Measurements from ENCODE around the gene DYSF.
"Not testable (repeated sequence)": the region's sequence is repeated elsewhere in the genome, so short reads cannot be mapped to it uniquely, and the experiment has no call there.

Gene DYSF

GRCh38 chr2:71453404-71454220 lies at the start of gene DYSF:
TSS of gene DYSF (plus strand) at chr2:71453561.
- Histone ChIP-seq H3K36me3 (ENCODE audit: control insufficient read depth, insufficient read depth, low read length) (no peaks in the 10 kb centered on the region), H3K9ac (ENCODE audit: low read depth, low read length) (no peak within 1 kb of the TSS), H3K4me1 (ENCODE audit: control insufficient read depth, insufficient read depth, low read length) (peaks cover 30% of the 10 kb centered on the region), H3K4me3 (ENCODE audit: low read depth, low read length) (peak within 1 kb of the TSS; percentile 64), H3K9me3 (ENCODE audit: control insufficient read depth, insufficient read depth, low read length) (no peaks in the 10 kb centered on the region), H3K27me3 (ENCODE audit: control insufficient read depth, insufficient read depth, low read length) (peaks cover 47% of the 10 kb centered on the region)

GRCh38 chr2:71409611-71410010 lies 43.8 kb upstream of the DYSF start:
- no peaks in the 10 kb centered on the region for H3K4me1 ChIP-seq (ENCODE audit: control insufficient read depth, insufficient read depth, low read length)
- H3K9me3 ChIP-seq (ENCODE audit: control insufficient read depth, insufficient read depth, low read length), result no peaks in the 10 kb centered on the region
- peaks cover 7% of the 10 kb centered on the region for H3K36me3 ChIP-seq (ENCODE audit: control insufficient read depth, insufficient read depth, low read length)
- no peaks in the 10 kb centered on the region for H3K27me3 ChIP-seq (ENCODE audit: control insufficient read depth, insufficient read depth, low read length)
- no peak overlapping the region for H3K9ac ChIP-seq (ENCODE audit: low read depth, low read length)
- H3K4me3 ChIP-seq (ENCODE audit: low read depth, low read length), result no peak overlapping the region

DNA sequence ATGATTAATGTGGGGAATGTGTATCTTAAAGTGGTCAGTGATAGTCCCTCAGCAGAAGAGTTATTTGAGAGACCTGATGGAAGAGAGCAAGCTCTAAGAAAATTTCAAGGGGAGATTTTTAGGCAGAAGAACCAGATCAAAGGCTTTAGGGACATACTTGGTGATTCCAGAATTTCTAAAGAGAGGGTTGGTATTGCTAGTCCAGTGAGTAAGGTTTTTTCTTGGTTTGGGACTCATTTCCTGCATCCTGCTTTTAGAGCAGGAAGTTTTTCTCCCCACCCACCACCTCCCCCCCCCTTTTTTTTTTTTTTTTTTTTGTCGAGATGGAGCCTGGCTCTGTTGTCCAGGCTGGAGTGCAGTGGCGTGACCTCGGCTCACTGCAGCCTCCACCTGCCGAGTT lies 42.7 kb upstream of the DYSF start:
- no peak overlapping the region for H3K9ac ChIP-seq (ENCODE audit: low read depth, low read length)
- H3K4me3 ChIP-seq (ENCODE audit: low read depth, low read length), result no peak overlapping the region
- H3K9me3 ChIP-seq (ENCODE audit: control insufficient read depth, insufficient read depth, low read length), result no peaks in the 10 kb centered on the region
- H3K27me3 ChIP-seq (ENCODE audit: control insufficient read depth, insufficient read depth, low read length), result no peaks in the 10 kb centered on the region
- H3K36me3 ChIP-seq (ENCODE audit: control insufficient read depth, insufficient read depth, low read length), result peaks cover 6% of the 10 kb centered on the region
- no peaks in the 10 kb centered on the region for H3K4me1 ChIP-seq (ENCODE audit: control insufficient read depth, insufficient read depth, low read length)

GRCh38 chr2:71416866-71417265 lies 36.5 kb upstream of the DYSF start:
- H3K4me1 ChIP-seq (ENCODE audit: control insufficient read depth, insufficient read depth, low read length); H3K9ac ChIP-seq (ENCODE audit: low read depth, low read length); H3K36me3 ChIP-seq (ENCODE audit: control insufficient read depth, insufficient read depth, low read length); H3K9me3 ChIP-seq (ENCODE audit: control insufficient read depth, insufficient read depth, low read length); H3K27me3 ChIP-seq (ENCODE audit: control insufficient read depth, insufficient read depth, low read length): not testable (repeated sequence)
- peak overlapping the region; percentile 37 for H3K4me3 ChIP-seq (ENCODE audit: low read depth, low read length)

GRCh38 chr2:71417300-71418202 lies 35.8 kb upstream of the DYSF start:
- H3K27me3 ChIP-seq (ENCODE audit: control insufficient read depth, insufficient read depth, low read length), result no peaks in the 10 kb centered on the region
- H3K9me3 ChIP-seq (ENCODE audit: control insufficient read depth, insufficient read depth, low read length), result no peaks in the 10 kb centered on the region
- H3K4me3 ChIP-seq (ENCODE audit: low read depth, low read length), result peak overlapping the region; percentile 36
- peak overlapping the region; percentile 85 for H3K9ac ChIP-seq (ENCODE audit: low read depth, low read length)
- H3K4me1 ChIP-seq (ENCODE audit: control insufficient read depth, insufficient read depth, low read length), result peaks cover 5% of the 10 kb centered on the region
- H3K36me3 ChIP-seq (ENCODE audit: control insufficient read depth, insufficient read depth, low read length), result no peaks in the 10 kb centered on the region

GRCh38 chr2:71419145-71419544 lies 34.2 kb upstream of the DYSF start:
- Histone ChIP-seq H3K4me3 (ENCODE audit: low read depth, low read length) (no peak overlapping the region), H3K36me3 (ENCODE audit: control insufficient read depth, insufficient read depth, low read length) (peaks cover 6% of the 10 kb centered on the region), H3K9me3 (ENCODE audit: control insufficient read depth, insufficient read depth, low read length) (no peaks in the 10 kb centered on the region), H3K9ac (ENCODE audit: low read depth, low read length) (no peak overlapping the region), H3K27me3 (ENCODE audit: control insufficient read depth, insufficient read depth, low read length) (no peaks in the 10 kb centered on the region), H3K4me1 (ENCODE audit: control insufficient read depth, insufficient read depth, low read length) (peaks cover 5% of the 10 kb centered on the region)

DNA sequence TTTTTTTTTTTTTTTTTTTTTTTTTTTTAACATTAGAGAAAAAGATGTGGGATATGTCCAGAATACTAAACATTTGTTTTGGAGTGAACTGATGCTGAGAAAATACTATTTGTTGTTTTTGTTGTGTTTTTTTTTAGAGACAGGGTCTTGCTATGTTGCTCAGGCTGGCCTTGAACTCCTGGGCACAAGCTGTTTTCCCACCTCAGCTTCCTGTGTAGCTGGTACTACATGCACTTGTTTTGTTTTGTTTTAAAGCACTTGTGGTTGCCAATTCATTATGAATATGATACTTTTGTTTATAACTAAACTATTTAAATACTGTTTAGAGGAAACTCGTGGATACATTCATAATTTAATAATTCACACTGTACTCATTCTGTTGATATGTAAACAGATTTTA lies 33.4 kb upstream of the DYSF start:
- peaks cover 6% of the 10 kb centered on the region for H3K36me3 ChIP-seq (ENCODE audit: control insufficient read depth, insufficient read depth, low read length)

GRCh38 chr2:71422786-71423185 lies 30.6 kb upstream of the DYSF start:
- H3K36me3 ChIP-seq (ENCODE audit: control insufficient read depth, insufficient read depth, low read length), result peaks cover 6% of the 10 kb centered on the region
- H3K9ac ChIP-seq (ENCODE audit: low read depth, low read length), result no peak overlapping the region
- no peaks in the 10 kb centered on the region for H3K27me3 ChIP-seq (ENCODE audit: control insufficient read depth, insufficient read depth, low read length)
- no peak overlapping the region for H3K4me3 ChIP-seq (ENCODE audit: low read depth, low read length)
- no peaks in the 10 kb centered on the region for H3K9me3 ChIP-seq (ENCODE audit: control insufficient read depth, insufficient read depth, low read length)
- peaks cover 2% of the 10 kb centered on the region for H3K4me1 ChIP-seq (ENCODE audit: control insufficient read depth, insufficient read depth, low read length)

More for the DNA sequence above, 33.4 kb upstream of the DYSF start:
- H3K4me3 ChIP-seq (ENCODE audit: low read depth, low read length), result no peak overlapping the region
- no peaks in the 10 kb centered on the region for H3K9me3 ChIP-seq (ENCODE audit: control insufficient read depth, insufficient read depth, low read length)
- peaks cover 5% of the 10 kb centered on the region for H3K4me1 ChIP-seq (ENCODE audit: control insufficient read depth, insufficient read depth, low read length)
- no peak overlapping the region for H3K9ac ChIP-seq (ENCODE audit: low read depth, low read length)
- no peaks in the 10 kb centered on the region for H3K27me3 ChIP-seq (ENCODE audit: control insufficient read depth, insufficient read depth, low read length)

DNA sequence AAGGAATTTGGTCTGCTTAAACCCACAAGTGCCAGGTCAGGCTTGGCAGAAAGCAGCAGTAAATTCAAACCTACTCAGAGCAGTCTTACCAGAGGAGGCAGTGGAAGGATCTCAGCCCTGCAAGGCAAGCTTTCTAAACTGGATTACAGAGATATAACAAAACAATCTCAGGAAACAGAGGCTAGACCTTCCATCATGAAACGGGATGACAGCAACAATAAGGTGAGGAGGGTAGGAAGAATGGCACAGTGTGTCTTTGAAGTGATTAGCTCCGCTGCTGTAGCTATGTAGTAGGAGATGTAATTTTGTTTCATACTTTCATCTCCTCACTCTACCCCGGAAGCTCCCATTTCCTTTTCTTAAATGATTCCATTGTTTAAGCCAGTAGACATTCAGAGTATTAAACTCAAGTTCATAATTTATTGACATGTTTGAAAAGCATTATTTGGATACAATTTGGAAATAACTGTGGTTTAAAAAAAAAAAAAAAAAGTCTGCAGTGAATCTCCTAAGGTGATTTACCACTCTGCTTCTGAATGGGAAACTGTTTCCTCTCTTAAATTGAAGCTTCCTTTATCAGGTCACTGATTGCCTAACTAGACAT lies 29.4 kb upstream of the DYSF start:
- H3K36me3 ChIP-seq (ENCODE audit: control insufficient read depth, insufficient read depth, low read length), result peaks cover 6% of the 10 kb centered on the region

DNA sequence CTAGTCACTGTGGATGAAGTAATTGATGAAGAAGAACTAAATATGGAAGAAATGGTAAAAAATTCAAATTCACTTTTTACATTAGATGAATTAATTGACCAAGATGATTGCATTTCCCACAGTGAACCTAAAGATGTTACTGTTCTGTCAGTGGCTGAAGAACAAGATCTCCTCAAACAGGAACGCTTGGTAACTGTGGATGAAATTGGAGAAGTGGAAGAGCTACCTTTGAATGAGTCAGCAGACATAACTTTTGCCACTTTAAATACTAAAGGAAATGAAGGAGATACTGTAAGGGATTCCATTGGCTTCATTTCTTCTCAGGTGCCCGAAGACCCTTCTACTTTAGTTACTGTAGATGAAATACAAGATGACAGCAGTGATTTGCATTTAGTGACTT lies 26.6 kb upstream of the DYSF start:
- Histone ChIP-seq H3K4me1 (ENCODE audit: control insufficient read depth, insufficient read depth, low read length) (no peaks in the 10 kb centered on the region), H3K4me3 (ENCODE audit: low read depth, low read length) (no peak overlapping the region), H3K9me3 (ENCODE audit: control insufficient read depth, insufficient read depth, low read length) (no peaks in the 10 kb centered on the region), H3K36me3 (ENCODE audit: control insufficient read depth, insufficient read depth, low read length) (peaks cover 6% of the 10 kb centered on the region), H3K9ac (ENCODE audit: low read depth, low read length) (no peak overlapping the region), H3K27me3 (ENCODE audit: control insufficient read depth, insufficient read depth, low read length) (no peaks in the 10 kb centered on the region)

More for the DNA sequence above, 29.4 kb upstream of the DYSF start:
- H3K9me3 ChIP-seq (ENCODE audit: control insufficient read depth, insufficient read depth, low read length), result no peaks in the 10 kb centered on the region
- H3K27me3 ChIP-seq (ENCODE audit: control insufficient read depth, insufficient read depth, low read length), result no peaks in the 10 kb centered on the region
- no peaks in the 10 kb centered on the region for H3K4me1 ChIP-seq (ENCODE audit: control insufficient read depth, insufficient read depth, low read length)
- no peak overlapping the region for H3K9ac ChIP-seq (ENCODE audit: low read depth, low read length)
- no peak overlapping the region for H3K4me3 ChIP-seq (ENCODE audit: low read depth, low read length)

- Histone ChIP-seq H3K27me3 (ENCODE audit: control insufficient read depth, insufficient read depth, low read length) (no peaks in the 10 kb centered on the region), H3K9me3 (ENCODE audit: control insufficient read depth, insufficient read depth, low read length) (no peaks in the 10 kb centered on the region), H3K36me3 (ENCODE audit: control insufficient read depth, insufficient read depth, low read length) (peaks cover 5% of the 10 kb centered on the region), H3K4me3 (ENCODE audit: low read depth, low read length) (no peak overlapping the region), H3K4me1 (ENCODE audit: control insufficient read depth, insufficient read depth, low read length) (no peaks in the 10 kb centered on the region), H3K9ac (ENCODE audit: low read depth, low read length) (no peak overlapping the region)
Observed at GRCh38 chr2:71428472-71429383, 24.6 kb upstream of the DYSF start.
